ENCODE measurements around the gene SLC25A26. TPM values are rescaled to one million over a fixed set of nuclear protein-coding genes. Genes with fewer than 3 reads are reported as not detected.

Gene SLC25A26
- total and polyA plus RNA-seq, 2 experiments from 2014 or later = 19.8 to 25.7 TPM

DNA sequence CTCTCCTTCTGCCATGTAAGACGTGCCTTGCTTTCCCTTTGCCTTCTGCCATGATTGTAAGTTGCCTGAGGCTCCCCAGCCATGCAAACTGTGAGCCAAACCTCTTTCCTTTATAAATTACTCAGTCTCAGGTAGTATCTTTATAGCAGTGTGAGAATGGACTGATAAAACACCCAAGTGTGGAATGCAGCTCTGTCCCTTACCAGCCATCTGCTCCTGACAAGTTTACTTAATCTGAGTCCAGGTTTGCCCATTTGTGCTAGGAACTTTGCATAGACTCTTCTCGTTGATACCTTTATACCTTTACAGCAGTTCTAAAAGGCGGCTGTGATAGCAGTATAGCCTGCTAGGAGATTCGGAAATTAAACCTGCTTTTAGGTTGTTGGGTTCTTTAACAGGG lies 48.1 kb downstream of the SLC25A26 start:
- TF ChIP-seq EZH2phosphoT487 (IDR thresholded peaks at IDR 0.05; ENCODE audit: low read depth, severe bottlenecking, unreplicated experiment) (no peak), EZH2 (IDR thresholded peaks at IDR 0.05; ENCODE audit: borderline replicate concordance) (no peak)
- TF ChIP-seq, protein P1, sequence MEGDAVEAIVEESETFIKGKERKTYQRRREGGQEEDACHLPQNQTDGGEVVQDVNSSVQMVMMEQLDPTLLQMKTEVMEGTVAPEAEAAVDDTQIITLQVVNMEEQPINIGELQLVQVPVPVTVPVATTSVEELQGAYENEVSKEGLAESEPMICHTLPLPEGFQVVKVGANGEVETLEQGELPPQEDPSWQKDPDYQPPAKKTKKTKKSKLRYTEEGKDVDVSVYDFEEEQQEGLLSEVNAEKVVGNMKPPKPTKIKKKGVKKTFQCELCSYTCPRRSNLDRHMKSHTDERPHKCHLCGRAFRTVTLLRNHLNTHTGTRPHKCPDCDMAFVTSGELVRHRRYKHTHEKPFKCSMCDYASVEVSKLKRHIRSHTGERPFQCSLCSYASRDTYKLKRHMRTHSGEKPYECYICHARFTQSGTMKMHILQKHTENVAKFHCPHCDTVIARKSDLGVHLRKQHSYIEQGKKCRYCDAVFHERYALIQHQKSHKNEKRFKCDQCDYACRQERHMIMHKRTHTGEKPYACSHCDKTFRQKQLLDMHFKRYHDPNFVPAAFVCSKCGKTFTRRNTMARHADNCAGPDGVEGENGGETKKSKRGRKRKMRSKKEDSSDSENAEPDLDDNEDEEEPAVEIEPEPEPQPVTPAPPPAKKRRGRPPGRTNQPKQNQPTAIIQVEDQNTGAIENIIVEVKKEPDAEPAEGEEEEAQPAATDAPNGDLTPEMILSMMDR (IDR thresholded peaks at IDR 0.05; ENCODE audit: poor library complexity) = no peak
- H3K4me3 ChIP-seq = no peak overlapping the region
- WGBS (ENCODE audit: low lambda C conversion rate, missing lambda C conversion rate) = 77% methylated on average over 4 of the region's 4 CpGs
- H3K9me2 ChIP-seq (replicated peaks; ENCODE audit: insufficient read depth) = no peaks in the 10 kb centered on the region
- no peaks in the 10 kb centered on the region for H3K79me2 ChIP-seq
- no peak overlapping the region for H3K27ac ChIP-seq
- H4K20me1 ChIP-seq (ENCODE audit: insufficient read depth, poor library complexity, severe bottlenecking) = no peaks in the 10 kb centered on the region
- DNase-seq (ENCODE audit: low spot score) = no peak
- H3K4me2 ChIP-seq = no peak overlapping the region
- H3K4me1 ChIP-seq (ENCODE audit: insufficient read depth) = peaks cover 21% of the 10 kb centered on the region
- H3K27me3 ChIP-seq = no peaks in the 10 kb centered on the region
- H3K36me3 ChIP-seq (replicated peaks; ENCODE audit: insufficient read depth, low read depth) = no peaks in the 10 kb centered on the region
- H2AFZ ChIP-seq = no peak overlapping the region
- no peaks in the 10 kb centered on the region for H3K9me3 ChIP-seq (ENCODE audit: low read depth)

GRCh38 chr3:66269411-66269810 lies 48.6 kb downstream of the SLC25A26 start:
- Histone ChIP-seq H3K79me2 (no peaks in the 10 kb centered on the region), H3K4me3 (no peak overlapping the region)
- TF ChIP-seq, protein P1 (IDR thresholded peaks at IDR 0.05; ENCODE audit: poor library complexity) = no peak
- TF ChIP-seq EZH2phosphoT487 (IDR thresholded peaks at IDR 0.05; ENCODE audit: low read depth, severe bottlenecking, unreplicated experiment) (no peak), EZH2 (IDR thresholded peaks at IDR 0.05; ENCODE audit: borderline replicate concordance) (no peak)

DNA sequence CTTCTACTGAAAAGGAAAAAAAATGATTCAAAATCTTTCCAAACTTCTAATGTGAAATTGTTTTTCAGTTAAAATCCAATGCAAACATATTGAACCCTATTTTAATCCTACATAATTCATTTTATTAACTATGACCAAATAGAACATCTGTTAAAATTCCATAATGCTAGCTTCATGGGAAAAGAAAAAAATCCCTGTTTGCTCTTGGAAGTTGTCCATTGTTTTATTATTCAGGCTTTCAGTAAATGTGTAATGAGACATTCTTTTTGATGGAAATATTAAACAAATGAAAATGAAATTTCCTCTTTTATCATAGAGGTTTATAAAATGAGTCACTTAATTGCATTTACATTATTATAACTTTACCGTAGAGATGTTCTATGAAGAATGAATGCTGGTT lies 49.5 kb downstream of the SLC25A26 start:
- Histone ChIP-seq H3K27me3 (no peaks in the 10 kb centered on the region), H3K9me3 (ENCODE audit: low read depth) (no peaks in the 10 kb centered on the region), H4K20me1 (ENCODE audit: insufficient read depth, poor library complexity, severe bottlenecking) (no peaks in the 10 kb centered on the region), H3K9me2 (replicated peaks; ENCODE audit: insufficient read depth) (no peaks in the 10 kb centered on the region), H3K36me3 (replicated peaks; ENCODE audit: insufficient read depth, low read depth) (no peaks in the 10 kb centered on the region), H3K27ac (no peak overlapping the region), H3K4me1 (ENCODE audit: insufficient read depth) (peaks cover 21% of the 10 kb centered on the region), H3K79me2 (no peaks in the 10 kb centered on the region), H2AFZ (no peak overlapping the region), H3K4me3 (no peak overlapping the region), H3K4me2 (no peak overlapping the region)
- no peak for DNase-seq (ENCODE audit: low spot score)
- TF ChIP-seq EZH2phosphoT487 (IDR thresholded peaks at IDR 0.05; ENCODE audit: low read depth, severe bottlenecking, unreplicated experiment) = no peak
- TF ChIP-seq, protein P1 (IDR thresholded peaks at IDR 0.05; ENCODE audit: poor library complexity) = no peak
- TF ChIP-seq EZH2 (IDR thresholded peaks at IDR 0.05; ENCODE audit: borderline replicate concordance) = no peak
- WGBS (ENCODE audit: low lambda C conversion rate, missing lambda C conversion rate) = 66% methylated on average over 1 of the region's 1 CpG

More at GRCh38 chr3:66269411-66269810, 48.6 kb downstream of the SLC25A26 start:
- DNase-seq (ENCODE audit: low spot score) = no peak
- no peaks in the 10 kb centered on the region for H3K9me3 ChIP-seq (ENCODE audit: low read depth)
- 75% methylated on average over 1 of the region's 1 CpG for whole genome bisulfite sequencing (ENCODE audit: low lambda C conversion rate, missing lambda C conversion rate)
- H3K36me3 ChIP-seq (replicated peaks; ENCODE audit: insufficient read depth, low read depth) = no peaks in the 10 kb centered on the region
- peaks cover 21% of the 10 kb centered on the region for H3K4me1 ChIP-seq (ENCODE audit: insufficient read depth)
- H3K4me2 ChIP-seq = no peak overlapping the region
- H3K27ac ChIP-seq = no peak overlapping the region
- no peaks in the 10 kb centered on the region for H3K9me2 ChIP-seq (replicated peaks; ENCODE audit: insufficient read depth)
- H2AFZ ChIP-seq = no peak overlapping the region
- H3K27me3 ChIP-seq = no peaks in the 10 kb centered on the region
- H4K20me1 ChIP-seq (ENCODE audit: insufficient read depth, poor library complexity, severe bottlenecking) = no peaks in the 10 kb centered on the region

DNA sequence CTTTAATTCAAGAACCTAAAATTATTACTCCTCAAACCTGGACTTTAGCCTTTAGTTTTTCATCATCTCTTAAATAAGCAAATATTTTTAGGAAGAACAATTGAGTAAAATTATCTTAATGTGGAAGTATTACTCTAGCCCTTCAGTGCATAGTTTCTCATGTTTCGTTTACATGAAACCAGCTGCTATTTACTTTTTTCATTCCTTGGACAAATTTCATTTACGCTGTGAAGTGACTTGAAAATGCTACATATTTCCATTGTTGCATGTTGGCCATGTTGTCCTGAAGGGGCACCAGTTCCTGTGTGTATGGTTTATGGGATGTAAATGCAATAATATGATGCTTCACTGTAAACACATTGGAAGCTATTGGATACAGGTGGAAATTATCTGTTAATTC lies 49.9 kb downstream of the SLC25A26 start:
- Histone ChIP-seq H3K4me2 (no peak overlapping the region), H2AFZ (no peak overlapping the region), H3K4me1 (ENCODE audit: insufficient read depth) (peaks cover 21% of the 10 kb centered on the region), H3K36me3 (replicated peaks; ENCODE audit: insufficient read depth, low read depth) (no peaks in the 10 kb centered on the region), H3K27ac (no peak overlapping the region), H3K4me3 (no peak overlapping the region), H3K9me3 (ENCODE audit: low read depth) (no peaks in the 10 kb centered on the region), H3K9me2 (replicated peaks; ENCODE audit: insufficient read depth) (no peaks in the 10 kb centered on the region), H3K27me3 (no peaks in the 10 kb centered on the region), H3K79me2 (no peaks in the 10 kb centered on the region), H4K20me1 (ENCODE audit: insufficient read depth, poor library complexity, severe bottlenecking) (no peaks in the 10 kb centered on the region)
- 55% methylated on average over 2 of the region's 2 CpGs for WGBS (ENCODE audit: low lambda C conversion rate, missing lambda C conversion rate)
- TF ChIP-seq EZH2phosphoT487 (IDR thresholded peaks at IDR 0.05; ENCODE audit: low read depth, severe bottlenecking, unreplicated experiment) (no peak), EZH2 (IDR thresholded peaks at IDR 0.05; ENCODE audit: borderline replicate concordance) (no peak)
- TF ChIP-seq, protein P1 (IDR thresholded peaks at IDR 0.05; ENCODE audit: poor library complexity) = no peak
- no peak for DNase-seq (ENCODE audit: low spot score)

All from hepatocyte (in vitro differentiated cells).